GM23338 (cell line): ENCODE data around the gene PPFIA1.

Experiments used
- EZH2 ChIP-seq: fragments of 200-600 bp; sonication (generic); IDR thresholded peaks from one replicate; pipeline ENCODE4 v1.8.0; 2017; ENCODE audit warnings: antibody characterized with exemption, mild to moderate bottlenecking, low read depth; ENCODE audit not compliant: unreplicated experiment
- POLR2AphosphoS5 ChIP-seq: IDR thresholded peaks from 2 replicates; pipeline ENCODE4 v1.6.1; 2016; ENCODE audit warnings: antibody characterized with exemption, low read depth
- STAT1 ChIP-seq: IDR thresholded peaks from one replicate; pipeline ENCODE4 v1.6.1; 2016; ENCODE audit warnings: antibody characterized with exemption; ENCODE audit not compliant: unreplicated experiment
- TF ChIP-seq, protein P1 (sequence below): IDR thresholded peaks from one replicate; pipeline ENCODE4 v1.6.1; 2018; ENCODE audit warnings: antibody characterized with exemption; ENCODE audit not compliant: unreplicated experiment
- TF ChIP-seq, protein P2 (sequence below), 2 experiments: fragments of 200-600 bp in 1 of 2; sonication (generic) in 1 of 2; conservative IDR thresholded peaks; 2 replicates each; pipeline versions ENCODE4 v1.5.1 to v1.6.1; 2016 to 2017; ENCODE audit warnings: antibody characterized with exemption in 2 of 2, low read depth in 2 of 2, mild to moderate bottlenecking in 2 of 2, moderate library complexity in 1 of 2

GRCh38 chr11:70383664-70384565, 113.4 kb downstream of the PPFIA1 start:
- TF ChIP-seq, protein P1, sequence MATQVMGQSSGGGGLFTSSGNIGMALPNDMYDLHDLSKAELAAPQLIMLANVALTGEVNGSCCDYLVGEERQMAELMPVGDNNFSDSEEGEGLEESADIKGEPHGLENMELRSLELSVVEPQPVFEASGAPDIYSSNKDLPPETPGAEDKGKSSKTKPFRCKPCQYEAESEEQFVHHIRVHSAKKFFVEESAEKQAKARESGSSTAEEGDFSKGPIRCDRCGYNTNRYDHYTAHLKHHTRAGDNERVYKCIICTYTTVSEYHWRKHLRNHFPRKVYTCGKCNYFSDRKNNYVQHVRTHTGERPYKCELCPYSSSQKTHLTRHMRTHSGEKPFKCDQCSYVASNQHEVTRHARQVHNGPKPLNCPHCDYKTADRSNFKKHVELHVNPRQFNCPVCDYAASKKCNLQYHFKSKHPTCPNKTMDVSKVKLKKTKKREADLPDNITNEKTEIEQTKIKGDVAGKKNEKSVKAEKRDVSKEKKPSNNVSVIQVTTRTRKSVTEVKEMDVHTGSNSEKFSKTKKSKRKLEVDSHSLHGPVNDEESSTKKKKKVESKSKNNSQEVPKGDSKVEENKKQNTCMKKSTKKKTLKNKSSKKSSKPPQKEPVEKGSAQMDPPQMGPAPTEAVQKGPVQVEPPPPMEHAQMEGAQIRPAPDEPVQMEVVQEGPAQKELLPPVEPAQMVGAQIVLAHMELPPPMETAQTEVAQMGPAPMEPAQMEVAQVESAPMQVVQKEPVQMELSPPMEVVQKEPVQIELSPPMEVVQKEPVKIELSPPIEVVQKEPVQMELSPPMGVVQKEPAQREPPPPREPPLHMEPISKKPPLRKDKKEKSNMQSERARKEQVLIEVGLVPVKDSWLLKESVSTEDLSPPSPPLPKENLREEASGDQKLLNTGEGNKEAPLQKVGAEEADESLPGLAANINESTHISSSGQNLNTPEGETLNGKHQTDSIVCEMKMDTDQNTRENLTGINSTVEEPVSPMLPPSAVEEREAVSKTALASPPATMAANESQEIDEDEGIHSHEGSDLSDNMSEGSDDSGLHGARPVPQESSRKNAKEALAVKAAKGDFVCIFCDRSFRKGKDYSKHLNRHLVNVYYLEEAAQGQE, result no peak
- no peak for TF ChIP-seq EZH2
- TF ChIP-seq, protein P2, sequence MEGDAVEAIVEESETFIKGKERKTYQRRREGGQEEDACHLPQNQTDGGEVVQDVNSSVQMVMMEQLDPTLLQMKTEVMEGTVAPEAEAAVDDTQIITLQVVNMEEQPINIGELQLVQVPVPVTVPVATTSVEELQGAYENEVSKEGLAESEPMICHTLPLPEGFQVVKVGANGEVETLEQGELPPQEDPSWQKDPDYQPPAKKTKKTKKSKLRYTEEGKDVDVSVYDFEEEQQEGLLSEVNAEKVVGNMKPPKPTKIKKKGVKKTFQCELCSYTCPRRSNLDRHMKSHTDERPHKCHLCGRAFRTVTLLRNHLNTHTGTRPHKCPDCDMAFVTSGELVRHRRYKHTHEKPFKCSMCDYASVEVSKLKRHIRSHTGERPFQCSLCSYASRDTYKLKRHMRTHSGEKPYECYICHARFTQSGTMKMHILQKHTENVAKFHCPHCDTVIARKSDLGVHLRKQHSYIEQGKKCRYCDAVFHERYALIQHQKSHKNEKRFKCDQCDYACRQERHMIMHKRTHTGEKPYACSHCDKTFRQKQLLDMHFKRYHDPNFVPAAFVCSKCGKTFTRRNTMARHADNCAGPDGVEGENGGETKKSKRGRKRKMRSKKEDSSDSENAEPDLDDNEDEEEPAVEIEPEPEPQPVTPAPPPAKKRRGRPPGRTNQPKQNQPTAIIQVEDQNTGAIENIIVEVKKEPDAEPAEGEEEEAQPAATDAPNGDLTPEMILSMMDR (conservative IDR thresholded peaks at IDR 0.05; ENCODE audit: low read depth in 2 of 2), result no peak
- no peak for TF ChIP-seq POLR2AphosphoS5
- no peak for TF ChIP-seq STAT1
